ENCODE measurements around the gene HRK. TPM values are rescaled to one million over a fixed set of nuclear protein-coding genes. Genes with fewer than 3 reads are reported as not detected.

Gene HRK
- total RNA-seq, 4 donors from 2014 or later: not detected

GRCh38 chr12:116859079-116859478, 22.2 kb downstream of the HRK start:
- no peak overlapping the region for H3K27ac ChIP-seq
- no peak for DNase-seq
- no peak overlapping the region for H3K4me3 ChIP-seq
- no peaks in the 10 kb centered on the region for H3K27me3 ChIP-seq
- H3K36me3 ChIP-seq: no peaks in the 10 kb centered on the region
- TF ChIP-seq POLR2A (IDR thresholded peaks at IDR 0.05) (no peak), CTCF (IDR thresholded peaks at IDR 0.05) (no peak)
- no peaks in the 10 kb centered on the region for H3K9me3 ChIP-seq
- H3K4me1 ChIP-seq: no peaks in the 10 kb centered on the region

- Histone ChIP-seq H3K27ac (no peak overlapping the region), H3K4me1 (no peaks in the 10 kb centered on the region), H3K27me3 (no peaks in the 10 kb centered on the region), H3K4me3 (no peak overlapping the region), H3K36me3 (no peaks in the 10 kb centered on the region), H3K9me3 (no peaks in the 10 kb centered on the region)
- no peak for DNase-seq
- TF ChIP-seq CTCF (IDR thresholded peaks at IDR 0.05): no peak
- TF ChIP-seq POLR2A (IDR thresholded peaks at IDR 0.05): no peak
These were observed 24.5 kb downstream of the HRK start for GRCh38 chr12:116856729-116857128.

- no peak overlapping the region for H3K27ac ChIP-seq
These were observed 25.3 kb downstream of the HRK start for GRCh38 chr12:116855744-116856470.

GRCh38 chr12:116853507-116853906, 27.7 kb downstream of the HRK start:
- Histone ChIP-seq H3K9me3 (no peaks in the 10 kb centered on the region), H3K27ac (no peak overlapping the region), H3K27me3 (no peaks in the 10 kb centered on the region), H3K4me1 (no peaks in the 10 kb centered on the region), H3K36me3 (no peaks in the 10 kb centered on the region), H3K4me3 (no peak overlapping the region)
- no peak for DNase-seq
- TF ChIP-seq POLR2A (IDR thresholded peaks at IDR 0.05) (no peak), CTCF (IDR thresholded peaks at IDR 0.05) (no peak)

More at GRCh38 chr12:116855744-116856470, 25.3 kb downstream of the HRK start:
- no peak for DNase-seq
- H3K4me3 ChIP-seq: no peak overlapping the region
- no peaks in the 10 kb centered on the region for H3K36me3 ChIP-seq
- no peaks in the 10 kb centered on the region for H3K4me1 ChIP-seq
- no peaks in the 10 kb centered on the region for H3K9me3 ChIP-seq
- H3K27me3 ChIP-seq: no peaks in the 10 kb centered on the region
- no peak for TF ChIP-seq CTCF (IDR thresholded peaks at IDR 0.05)
- no peak for TF ChIP-seq POLR2A (IDR thresholded peaks at IDR 0.05)

GRCh38 chr12:116852303-116852702, 28.9 kb downstream of the HRK start:
- Histone ChIP-seq H3K27ac (no peak overlapping the region), H3K9me3 (no peaks in the 10 kb centered on the region), H3K4me1 (no peaks in the 10 kb centered on the region), H3K27me3 (no peaks in the 10 kb centered on the region), H3K4me3 (no peak overlapping the region), H3K36me3 (no peaks in the 10 kb centered on the region)
- TF ChIP-seq CTCF (IDR thresholded peaks at IDR 0.05) (no peak), POLR2A (IDR thresholded peaks at IDR 0.05) (no peak)
- no peak for DNase-seq

Measured in Peyer's patch (tissue), 4 donors.